HG02840 (cell line): ENCODE data around the gene HNF4A.

Source experiments
- ATAC-seq: cut with Tn5 transposase; IDR thresholded peaks from one replicate; pipeline ENCODE4 v1.9.1; 2021; ENCODE audit warnings: mild to moderate bottlenecking, moderate library complexity, moderate number of reproducible peaks; ENCODE audit not compliant: unreplicated experiment, low FRiP score

HNF4A gene

GRCh38 chr20:44390280-44390679 lies 34.8 kb downstream of the HNF4A start:
- no peak for ATAC-seq

GRCh38 chr20:44392088-44392775 lies 36.7 kb downstream of the HNF4A start:
- ATAC-seq: no peak

- no peak for ATAC-seq
Measured at GRCh38 chr20:44392776-44393607, 37.5 kb downstream of the HNF4A start.

GRCh38 chr20:44393608-44394451 lies 38.3 kb downstream of the HNF4A start:
- ATAC-seq: no peak

- no peak for ATAC-seq
Measured at GRCh38 chr20:44394452-44394701, 38.9 kb downstream of the HNF4A start.

- ATAC-seq: no peak
Measured at GRCh38 chr20:44394702-44395460, 39.4 kb downstream of the HNF4A start.

- ATAC-seq: no peak
Measured at GRCh38 chr20:44395461-44396340, 40.2 kb downstream of the HNF4A start.

GRCh38 chr20:44396369-44397130 lies 41.1 kb downstream of the HNF4A start:
- no peak for ATAC-seq

GRCh38 chr20:44398335-44398734 lies 42.8 kb downstream of the HNF4A start:
- no peak for ATAC-seq

- ATAC-seq: no peak
Measured at GRCh38 chr20:44399446-44399845, 43.9 kb downstream of the HNF4A start.

GRCh38 chr20:44400671-44400969 lies 45.1 kb downstream of the HNF4A start:
- ATAC-seq: no peak

GRCh38 chr20:44400970-44401769 lies 45.7 kb downstream of the HNF4A start:
- ATAC-seq: no peak

- ATAC-seq: no peak
Measured at GRCh38 chr20:44401770-44402390, 46.4 kb downstream of the HNF4A start.

- no peak for ATAC-seq
Measured at GRCh38 chr20:44402391-44403193, 47.1 kb downstream of the HNF4A start.

- ATAC-seq: no peak
Measured at GRCh38 chr20:44403194-44404112, 48.0 kb downstream of the HNF4A start.
